ENCODE data around the gene MYBPH. TPM values are rescaled to one million over a fixed set of nuclear protein-coding genes. Genes with fewer than 3 reads are reported as not detected.

Gene MYBPH
- total RNA-seq, 1 experiment from 2014 or later = not detected

DNA sequence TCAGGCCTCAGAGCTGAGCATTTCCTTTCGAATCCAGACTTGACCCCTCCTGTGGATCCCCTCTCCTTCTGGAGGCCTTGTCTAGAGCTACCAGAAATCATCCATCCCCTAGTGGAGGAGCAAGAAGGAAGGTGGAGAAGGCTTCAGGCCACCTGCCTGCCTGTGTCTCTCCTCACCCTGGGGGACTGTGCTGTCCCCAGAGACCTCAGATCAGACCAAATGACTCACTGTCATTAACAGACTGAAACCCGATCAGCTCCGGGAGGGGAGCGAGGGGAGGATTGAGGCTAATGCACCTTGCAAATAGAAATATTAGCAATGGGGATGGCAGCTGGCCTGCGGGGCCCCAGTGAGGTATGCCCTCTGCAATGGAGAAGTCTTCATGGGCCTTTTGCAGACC is 2.1 kb downstream of the MYBPH start:
- intact Hi-C loops (cut with micrococcal nuclease; ENCODE audit: unreplicated experiment) = loop anchor here (5.0 kb wide), 1 partner anchor 56 kb away; no protein-coding TSS in a partner anchor
- BruUV-seq (replicated peaks) = no TSS peak
- peak; percentile 60 for DNase-seq (ENCODE audit: low spot score)
- Histone ChIP-seq H3K27me3 (replicated peaks; ENCODE audit: insufficient read depth, low read depth, low read length, poor library complexity) (no peaks in the 10 kb centered on the region), H3K36me3 (ENCODE audit: insufficient read depth, low read length, poor library complexity, severe bottlenecking) (no peaks in the 10 kb centered on the region), H3K27ac (ENCODE audit: low read depth, low read length, poor library complexity, severe bottlenecking) (no peak overlapping the region), H3K4me3 (ENCODE audit: low read depth, low read length, poor library complexity, severe bottlenecking) (no peak overlapping the region), H3K4me1 (ENCODE audit: insufficient read depth, low read length, poor library complexity, severe bottlenecking) (peaks cover 5% of the 10 kb centered on the region), H3K9me3 (ENCODE audit: low read depth, low read length, poor library complexity, severe bottlenecking) (no peaks in the 10 kb centered on the region)
- CTCF ChIA-PET = interaction anchor here (1.5 kb wide), 1 partner anchor 56 kb away, joined by 6 read pairs; no protein-coding TSS in a partner anchor
- POLR2A ChIA-PET (ENCODE audit: low non-redundant PET) = no interaction called here
- TF ChIP-seq, protein P1, sequence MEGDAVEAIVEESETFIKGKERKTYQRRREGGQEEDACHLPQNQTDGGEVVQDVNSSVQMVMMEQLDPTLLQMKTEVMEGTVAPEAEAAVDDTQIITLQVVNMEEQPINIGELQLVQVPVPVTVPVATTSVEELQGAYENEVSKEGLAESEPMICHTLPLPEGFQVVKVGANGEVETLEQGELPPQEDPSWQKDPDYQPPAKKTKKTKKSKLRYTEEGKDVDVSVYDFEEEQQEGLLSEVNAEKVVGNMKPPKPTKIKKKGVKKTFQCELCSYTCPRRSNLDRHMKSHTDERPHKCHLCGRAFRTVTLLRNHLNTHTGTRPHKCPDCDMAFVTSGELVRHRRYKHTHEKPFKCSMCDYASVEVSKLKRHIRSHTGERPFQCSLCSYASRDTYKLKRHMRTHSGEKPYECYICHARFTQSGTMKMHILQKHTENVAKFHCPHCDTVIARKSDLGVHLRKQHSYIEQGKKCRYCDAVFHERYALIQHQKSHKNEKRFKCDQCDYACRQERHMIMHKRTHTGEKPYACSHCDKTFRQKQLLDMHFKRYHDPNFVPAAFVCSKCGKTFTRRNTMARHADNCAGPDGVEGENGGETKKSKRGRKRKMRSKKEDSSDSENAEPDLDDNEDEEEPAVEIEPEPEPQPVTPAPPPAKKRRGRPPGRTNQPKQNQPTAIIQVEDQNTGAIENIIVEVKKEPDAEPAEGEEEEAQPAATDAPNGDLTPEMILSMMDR (conservative IDR thresholded peaks at IDR 0.05; ENCODE audit: low read depth, low read length) = no peak
- TF ChIP-seq EZH2 (IDR thresholded peaks at IDR 0.05; ENCODE audit: borderline replicate concordance, low read depth, low read length, poor library complexity, severe bottlenecking) = no peak

DNA sequence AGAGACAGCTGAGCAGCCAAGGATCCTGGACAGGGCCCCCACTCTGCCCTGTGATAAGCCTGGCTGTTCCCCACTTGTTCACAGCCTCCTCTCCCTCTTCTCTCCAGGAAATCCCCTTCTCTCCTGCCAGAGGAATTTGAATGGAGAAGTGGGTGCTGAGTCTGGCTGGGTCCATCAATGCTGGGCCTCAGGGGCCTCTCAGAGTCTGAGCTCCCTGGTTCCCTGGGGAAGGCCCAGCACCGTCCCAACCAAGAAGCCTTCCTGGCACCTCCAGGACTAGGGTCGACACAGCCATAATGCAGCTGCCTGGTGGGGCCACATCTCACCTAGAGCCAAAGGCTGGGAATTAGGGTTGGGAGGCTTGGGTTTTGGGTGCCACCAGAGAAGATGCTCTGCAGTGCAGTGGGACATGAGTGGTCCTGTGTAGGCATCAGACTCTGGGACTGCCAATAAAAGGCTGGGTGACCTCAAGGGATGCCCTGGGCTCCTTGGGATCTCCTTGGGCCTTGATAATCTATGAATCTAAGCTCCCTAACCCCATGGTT is 2.5 kb downstream of the MYBPH start:
- intact Hi-C loops (cut with micrococcal nuclease; ENCODE audit: unreplicated experiment) = loop anchor here (5.0 kb wide), 1 partner anchor 56 kb away; no protein-coding TSS in a partner anchor
- H3K9me3 ChIP-seq (ENCODE audit: low read depth, low read length, poor library complexity, severe bottlenecking) = no peaks in the 10 kb centered on the region
- no peak overlapping the region for H3K4me3 ChIP-seq (ENCODE audit: low read depth, low read length, poor library complexity, severe bottlenecking)
- ChIA-PET POLR2A (ENCODE audit: low non-redundant PET) (no interaction called here), CTCF (interaction anchor here (1.5 to 2.5 kb wide), 2 partner anchors 55 to 134 kb away, joined by 6 to 23 read pairs; no protein-coding TSS in a partner anchor)
- no peaks in the 10 kb centered on the region for H3K27me3 ChIP-seq (replicated peaks; ENCODE audit: insufficient read depth, low read depth, low read length, poor library complexity)
- BruUV-seq (replicated peaks) = no TSS peak
- no peak for TF ChIP-seq EZH2 (IDR thresholded peaks at IDR 0.05; ENCODE audit: borderline replicate concordance, low read depth, low read length, poor library complexity, severe bottlenecking)
- TF ChIP-seq, protein P1 (conservative IDR thresholded peaks at IDR 0.05; ENCODE audit: low read depth, low read length) = no peak
- H3K4me1 ChIP-seq (ENCODE audit: insufficient read depth, low read length, poor library complexity, severe bottlenecking) = peaks cover 5% of the 10 kb centered on the region
- H3K27ac ChIP-seq (ENCODE audit: low read depth, low read length, poor library complexity, severe bottlenecking) = no peak overlapping the region
- H3K36me3 ChIP-seq (ENCODE audit: insufficient read depth, low read length, poor library complexity, severe bottlenecking) = no peaks in the 10 kb centered on the region
- no peak for DNase-seq (ENCODE audit: low spot score)

DNA sequence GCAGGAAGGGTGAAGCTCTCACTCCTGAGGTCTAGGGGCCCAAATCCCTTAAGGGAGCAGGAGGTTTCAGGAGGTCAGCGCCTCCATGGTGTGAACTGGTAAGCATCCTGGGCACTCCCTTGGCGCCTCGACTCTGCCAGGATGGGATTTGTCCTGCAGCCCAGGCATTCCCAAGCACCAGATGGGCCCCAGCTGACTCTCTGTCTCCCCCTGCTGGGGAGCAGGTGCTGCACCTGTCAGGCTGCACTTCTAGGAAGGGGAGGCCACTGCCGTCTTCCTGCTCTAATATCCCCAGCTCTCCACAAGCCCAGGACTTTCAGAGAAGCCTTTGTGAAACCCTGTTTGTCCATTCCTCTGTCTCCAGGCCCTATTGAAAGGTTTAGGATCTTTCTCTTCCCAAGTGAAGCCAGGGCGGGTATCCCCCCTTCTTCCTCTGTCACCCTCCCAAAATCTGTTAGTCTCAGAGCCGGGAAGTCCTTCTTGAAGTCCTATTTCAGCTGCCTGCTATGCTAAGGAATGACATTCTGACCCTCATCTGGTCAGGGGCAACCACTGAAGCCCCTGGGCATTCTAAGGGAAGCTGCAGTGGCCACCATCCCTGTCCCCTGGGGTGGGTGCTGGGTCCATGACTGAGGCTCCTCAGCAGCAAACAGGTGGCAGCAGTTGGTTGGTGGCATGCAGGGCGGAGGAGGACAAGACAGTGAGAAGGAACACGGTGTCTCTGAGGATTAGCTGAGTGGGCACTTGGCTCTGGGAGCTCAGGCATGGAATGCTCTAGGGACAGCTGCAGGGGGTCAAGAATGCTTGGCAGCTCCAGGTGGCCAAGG is 3.2 kb downstream of the MYBPH start:
- DNase-seq (ENCODE audit: low spot score) = peak; percentile 73
- Histone ChIP-seq H3K4me1 (ENCODE audit: insufficient read depth, low read length, poor library complexity, severe bottlenecking) (peaks cover 5% of the 10 kb centered on the region), H3K27ac (ENCODE audit: low read depth, low read length, poor library complexity, severe bottlenecking) (no peak overlapping the region), H3K9me3 (ENCODE audit: low read depth, low read length, poor library complexity, severe bottlenecking) (no peaks in the 10 kb centered on the region), H3K4me3 (ENCODE audit: low read depth, low read length, poor library complexity, severe bottlenecking) (no peak overlapping the region), H3K27me3 (replicated peaks; ENCODE audit: insufficient read depth, low read depth, low read length, poor library complexity) (no peaks in the 10 kb centered on the region), H3K36me3 (ENCODE audit: insufficient read depth, low read length, poor library complexity, severe bottlenecking) (no peaks in the 10 kb centered on the region)
- TF ChIP-seq, protein P1 (conservative IDR thresholded peaks at IDR 0.05; ENCODE audit: low read depth, low read length) = peak; percentile 90
- no peak for TF ChIP-seq EZH2 (IDR thresholded peaks at IDR 0.05; ENCODE audit: borderline replicate concordance, low read depth, low read length, poor library complexity, severe bottlenecking)
- no TSS peak for BruUV-seq (replicated peaks)
- CTCF ChIA-PET = interaction anchor here (0.8 to 2.5 kb wide), 4 partner anchors 43 to 133 kb away, joined by 3 to 23 read pairs (median 4); no protein-coding TSS in a partner anchor
- intact Hi-C loops (cut with micrococcal nuclease; ENCODE audit: unreplicated experiment) = loop anchor here (1.0 to 5.0 kb wide), 2 partner anchors 55 to 133 kb away; no protein-coding TSS in a partner anchor
- POLR2A ChIA-PET (ENCODE audit: low non-redundant PET) = no interaction called here
